Endothelial cell of umbilical vein (primary cell): ENCODE results near the gene REM2. TPM values are rescaled to one million over a fixed set of nuclear protein-coding genes. Genes with fewer than 3 reads are reported as not detected.

ENCODE experiments used
- BruUV-seq: library from RNA; stranded (reverse); fragments of 400-500 nt; replicated peaks from 2 replicates; lab custom pipeline; 2021; lab: Mats Ljungman, UMichigan
- CTCF ChIA-PET: fragments of 300-600, 350-600 bp; sonication (Branson Sonifier 250); formaldehyde crosslinking; loops from one replicate; lab custom pipeline; 2021; ENCODE audit warnings: antibody characterized with exemption, inconsistent platforms; lab: Charles Lee
- POLR2A ChIA-PET: fragments of 300-600, 350-600 bp; sonication (Branson Sonifier 250); formaldehyde crosslinking; loops from one replicate; lab custom pipeline; 2021; ENCODE audit warnings: antibody characterized with exemption, inconsistent platforms; lab: Charles Lee
- DNase-seq: peaks from one replicate; pipeline ENCODE4 v3.0.0-alpha.2; 2011; ENCODE audit warnings: low read depth, low spot score
- FAIRE-seq: peaks from 2 replicates; lab custom pipeline; 2011; peaks lifted over from hg19 to GRCh38; lab: Jason Lieb, UNC
- H2AFZ ChIP-seq: 2 replicates; pipeline ENCODE4 v1.6.0; 2012; ENCODE audit warnings: low read depth, low read length, control low read depth, inconsistent platforms
- H3K27ac ChIP-seq: 2 replicates; pipeline ENCODE4 v1.5.1; 2011; ENCODE audit warnings: low read depth, mild to moderate bottlenecking, control low read depth, low read length, moderate library complexity; ENCODE audit not compliant: insufficient read depth
- H3K27me3 ChIP-seq, 2 experiments: 2 replicates each; pipeline versions ENCODE4 v1.6.0 to v1.6.1; 2011; ENCODE audit warnings: low read length in 2 of 2, mixed read lengths in 1 of 2; ENCODE audit not compliant: control insufficient read depth in 2 of 2, insufficient read depth in 2 of 2
- H3K36me3 ChIP-seq, 2 experiments: 2 replicates in 1 of 2; 3 replicates in 1 of 2; pipeline ENCODE4 v1.5.1; 2011; ENCODE audit warnings: low read length in 2 of 2, mild to moderate bottlenecking in 1 of 2, moderate library complexity in 1 of 2; ENCODE audit not compliant: control insufficient read depth in 2 of 2, insufficient read depth in 2 of 2; ENCODE audit errors: extremely low read depth in 1 of 2
- H3K4me1 ChIP-seq: 3 replicates; pipeline ENCODE4 v1.5.1; 2011; ENCODE audit warnings: mild to moderate bottlenecking, low read length; ENCODE audit not compliant: control insufficient read depth, insufficient read depth; ENCODE audit errors: extremely low read depth
- H3K4me2 ChIP-seq: 2 replicates; pipeline ENCODE4 v1.6.1; 2011; ENCODE audit warnings: low read length, control low read depth, mixed read lengths; ENCODE audit not compliant: insufficient read depth
- H3K4me3 ChIP-seq, 3 experiments: fragments of 200-600 bp in 1 of 3; sonication (generic), shearing (Covaris generic) in 1 of 3; replicated peaks in 1 of 3; 2 replicates each; pipeline ENCODE4 v1.5.1; 2011 to 2016; ENCODE audit warnings: control low read depth in 3 of 3, low read length in 3 of 3, mild to moderate bottlenecking in 2 of 3, inconsistent platforms in 1 of 3, low read depth in 1 of 3, moderate library complexity in 1 of 3; ENCODE audit not compliant: insufficient read depth in 1 of 3
- H3K79me2 ChIP-seq: 2 replicates; pipeline ENCODE4 v1.6.0; 2012; ENCODE audit warnings: low read length, inconsistent platforms; ENCODE audit not compliant: control insufficient read depth, insufficient read depth
- H3K9ac ChIP-seq: replicated peaks from 2 replicates; pipeline ENCODE3; 2011; ENCODE audit warnings: low read length, control low read depth; ENCODE audit not compliant: insufficient read depth; ENCODE audit errors: extremely low read depth
- H3K9me1 ChIP-seq: replicated peaks from 3 replicates; pipeline ENCODE4 v1.6.0; 2011; ENCODE audit warnings: mild to moderate bottlenecking, low read length; ENCODE audit not compliant: control insufficient read depth, insufficient read depth; ENCODE audit errors: extremely low read depth
- H3K9me3 ChIP-seq: replicated peaks from 2 replicates; pipeline ENCODE4 v1.5.1; 2012; ENCODE audit warnings: low read length, inconsistent platforms; ENCODE audit not compliant: control insufficient read depth, insufficient read depth
- H4K20me1 ChIP-seq: replicated peaks from 2 replicates; pipeline ENCODE3; 2011; ENCODE audit warnings: mild to moderate bottlenecking, low read length; ENCODE audit not compliant: control insufficient read depth, insufficient read depth; ENCODE audit errors: extremely low read depth
- CTCF ChIP-seq, 2 donors: IDR thresholded peaks; 1 replicate in 1 of 2; 2 replicates in 1 of 2; pipeline ENCODE4 v1.5.1; 2011; ENCODE audit warnings: low read length in 2 of 2, mild to moderate bottlenecking in 2 of 2, moderate library complexity in 2 of 2, control low read depth in 1 of 2, inconsistent platforms in 1 of 2, low read depth in 1 of 2; ENCODE audit not compliant: insufficient read depth in 1 of 2; ENCODE audit errors: extremely low read depth in 1 of 2
- EZH2 ChIP-seq: IDR thresholded peaks from 2 replicates; pipeline ENCODE4 v1.6.1; 2012; ENCODE audit warnings: borderline replicate concordance, low read depth, mild to moderate bottlenecking, moderate library complexity, low read length, inconsistent platforms; ENCODE audit not compliant: severe bottlenecking
- FOS ChIP-seq: IDR thresholded peaks from 2 replicates; pipeline ENCODE4 v1.6.1; 2011; ENCODE audit warnings: mild to moderate bottlenecking, low read length, moderate library complexity, borderline replicate concordance; ENCODE audit not compliant: insufficient read depth
- GATA2 ChIP-seq: IDR thresholded peaks from 2 replicates; pipeline ENCODE4 v1.7.0; 2011; ENCODE audit warnings: low read depth, mild to moderate bottlenecking, moderate library complexity, mixed read lengths, low read length; ENCODE audit not compliant: insufficient read length, insufficient read depth
- JUN ChIP-seq: IDR thresholded peaks from 2 replicates; pipeline ENCODE4 v1.6.1; 2011; ENCODE audit warnings: borderline replicate concordance, low read depth; ENCODE audit not compliant: insufficient read length, insufficient read depth
- MAX ChIP-seq: IDR thresholded peaks from 2 replicates; pipeline ENCODE4 v1.6.1; 2011; ENCODE audit not compliant: insufficient read depth, insufficient read length
- MYC ChIP-seq: IDR thresholded peaks from one replicate; pipeline ENCODE4 v1.6.1; 2011; ENCODE audit warnings: mild to moderate bottlenecking, low read depth, low read length
- POLR2A ChIP-seq: IDR thresholded peaks from 2 replicates; pipeline ENCODE4 v1.6.1; 2012; ENCODE audit warnings: low read depth, mild to moderate bottlenecking, control low read depth, low read length
- POLR2AphosphoS5 ChIP-seq: IDR thresholded peaks from 2 replicates; pipeline ENCODE4 v1.6.1; 2012; ENCODE audit warnings: low read depth, mild to moderate bottlenecking, control low read depth, low read length, moderate library complexity; ENCODE audit not compliant: insufficient read depth
- dilution Hi-C: fragments of 300-500 bp; cut with MboI; formaldehyde crosslinking; loops from one replicate; pipeline ENCODE4 v1.15.0; 2019; ENCODE audit warnings: low sequenced_read_pairs; ENCODE audit not compliant: extremely low pct_ligation_motif_present
- intact Hi-C: fragments of 100-400 bp; cut with micrococcal nuclease; formaldehyde crosslinking; loops from one replicate; pipeline ENCODE4 v1.10.0; 2022
- polyA plus RNA-seq, 4 experiments: library from polyadenylated mRNA; depleted of rRNA in 3 of 4; stranded (reverse) in 3 of 4; unstranded in 1 of 4; fragments of >200 nt; gene quantifications; 2 replicates each; pipeline versions ENCODE4 v1.2.1 to v1.2.3, GENCODE V29; 2011 to 2012; ENCODE audit warnings: missing spikeins in 1 of 4
- total RNA-seq: library from RNA; stranded (reverse); gene quantifications from 2 replicates; pipeline ENCODE4 v1.2.3, GENCODE V29; 2021

REM2 gene
- total and polyA plus RNA-seq, 2 donors (not counting 3 experiments of a cell fraction or from before 2014, with no cell fraction given) = 0.33 TPM; not detected in 1

- Histone ChIP-seq H4K20me1 (no peaks in the 10 kb centered on the region), H2AFZ (no peak overlapping the region), H3K4me1 (peaks cover 40% of the 10 kb centered on the region), H3K79me2 (peaks cover 56% of the 10 kb centered on the region), H3K4me3 (no peak overlapping the region), H3K9ac (no peak overlapping the region), H3K27me3 (no peaks in the 10 kb centered on the region), H3K4me2 (no peak overlapping the region), H3K9me1 (no peaks in the 10 kb centered on the region), H3K36me3 (peaks cover 2 to 9% of the 10 kb centered on the region in 2 experiments), H3K27ac (peak overlapping the region; percentile 84), H3K9me3 (no peaks in the 10 kb centered on the region)
- DNase-seq = no peak
- FAIRE-seq = no peak
- dilution Hi-C loops = no loop called here
- intact Hi-C loops = loop anchor here (5.0 kb wide), 1 partner anchor 278 kb away; no protein-coding TSS in a partner anchor
- TF ChIP-seq CTCF (IDR thresholded peaks at IDR 0.05; ENCODE audit: extremely low read depth in 1 of 2, insufficient read depth in 1 of 2, low read depth in 1 of 2, low read length in 2 of 2) = no peak
- no peak for TF ChIP-seq POLR2AphosphoS5
- no peak for TF ChIP-seq JUN
- no peak for TF ChIP-seq GATA2
- TF ChIP-seq EZH2 = no peak
- TF ChIP-seq FOS = no peak
- TF ChIP-seq MAX = no peak
- TF ChIP-seq MYC = no peak
- no peak for TF ChIP-seq POLR2A
- no TSS peak for BruUV-seq
- POLR2A ChIA-PET = no interaction called here
- CTCF ChIA-PET = interaction anchor here (1.2 to 12.5 kb wide), 9 partner anchors 12 to 277 kb away, joined by 3 to 214 read pairs (median 13); partner anchors contain the start of genes LRP10 and OXA1L
These were observed 47.5 kb upstream of the REM2 start for GRCh38 chr14:22835505-22835904.
